SK-N-SH treated with all-trans-retinoic acid at 6 μM for 48 hours (cell line): ENCODE measurements around the gene DAB2IP.

ENCODE experiments used
- ATAC-seq: fragments of 200-7000 bp; cut with Tn5 transposase; 3 replicates; pipeline ENCODE4 v1.9.1; 2020; ENCODE audit warnings: mild to moderate bottlenecking, moderate library complexity
- ARNTL ChIP-seq: fragments of 450-650 bp; formaldehyde crosslinking; IDR thresholded peaks from 2 replicates; pipeline ENCODE4 v1.5.0; 2020; ENCODE audit warnings: low read depth, mild to moderate bottlenecking, moderate library complexity, borderline replicate concordance
- BACH2 ChIP-seq: fragments of 250-450 bp; sonication (Bioruptor Pico); IDR thresholded peaks from 2 replicates; pipeline ENCODE4 v1.9.0; 2021; ENCODE audit warnings: mild to moderate bottlenecking, borderline replicate concordance
- CSDC2 ChIP-seq: fragments of 250-450 bp; sonication (Bioruptor Pico); IDR thresholded peaks from 2 replicates; pipeline ENCODE4 v1.5.0; 2020; ENCODE audit warnings: mild to moderate bottlenecking, moderate library complexity
- ESRRG ChIP-seq: fragments of 250-450 bp; sonication (Bioruptor Pico); IDR thresholded peaks from 2 replicates; pipeline ENCODE4 v1.6.1; 2021; ENCODE audit warnings: mild to moderate bottlenecking
- GLIS3 ChIP-seq: fragments of 250-450 bp; sonication (Bioruptor Pico); IDR thresholded peaks from 2 replicates; pipeline ENCODE4 v1.5.0; 2020; ENCODE audit warnings: mild to moderate bottlenecking, moderate library complexity
- OSR1 ChIP-seq: fragments of 250-450 bp; sonication (Bioruptor Pico); IDR thresholded peaks from 2 replicates; pipeline ENCODE4 v1.8.0; 2022; ENCODE audit warnings: moderate library complexity, mild to moderate bottlenecking, inconsistent platforms
- PPARA ChIP-seq: fragments of 250-450 bp; sonication (Bioruptor Pico); IDR thresholded peaks from 2 replicates; pipeline ENCODE4 v1.5.0; 2020; ENCODE audit warnings: mild to moderate bottlenecking, borderline replicate concordance
- RARB ChIP-seq: fragments of 250-450 bp; sonication (Bioruptor Pico); IDR thresholded peaks from 2 replicates; pipeline ENCODE4 v1.8.0; 2021; ENCODE audit warnings: mild to moderate bottlenecking, moderate library complexity
- TCF4 ChIP-seq: fragments of 250-450 bp; sonication (Bioruptor Pico); IDR thresholded peaks from 2 replicates; pipeline ENCODE4 v1.8.0; 2021; ENCODE audit warnings: mild to moderate bottlenecking, moderate library complexity, borderline replicate concordance
- TOX ChIP-seq: fragments of 250-450 bp; sonication (Bioruptor Pico); IDR thresholded peaks from 2 replicates; pipeline ENCODE4 v1.8.0; 2021; ENCODE audit warnings: mild to moderate bottlenecking, moderate library complexity, borderline replicate concordance
- ZC3H10 ChIP-seq: fragments of 250-450 bp; sonication (Bioruptor Pico); IDR thresholded peaks from 2 replicates; pipeline ENCODE4 v1.5.1; 2021; ENCODE audit warnings: mild to moderate bottlenecking, moderate library complexity
- ZFP3 ChIP-seq: fragments of 250-450 bp; sonication (Bioruptor Pico); IDR thresholded peaks from 2 replicates; pipeline ENCODE4 v1.5.0; 2020; ENCODE audit warnings: mild to moderate bottlenecking, moderate library complexity
- ZNF565 ChIP-seq: fragments of 450-650 bp; formaldehyde crosslinking; conservative IDR thresholded peaks from 2 replicates; pipeline ENCODE4 v1.5.0; 2020; ENCODE audit warnings: low read depth, mild to moderate bottlenecking, moderate library complexity
- ZNF70 ChIP-seq: fragments of 450-650 bp; formaldehyde crosslinking; IDR thresholded peaks from 2 replicates; pipeline ENCODE4 v1.5.0; 2020; ENCODE audit warnings: mild to moderate bottlenecking, moderate library complexity
- ZNF8 ChIP-seq: fragments of 450-650 bp; formaldehyde crosslinking; IDR thresholded peaks from 2 replicates; pipeline ENCODE4 v1.5.0; 2020; ENCODE audit warnings: mild to moderate bottlenecking, moderate library complexity
- TF ChIP-seq, protein P1 (sequence below): fragments of 250-450 bp; sonication (Bioruptor Pico); IDR thresholded peaks from 2 replicates; pipeline ENCODE4 v1.5.1; 2020; ENCODE audit warnings: low read depth, mild to moderate bottlenecking, moderate library complexity
- TF ChIP-seq, protein P2 (sequence below): fragments of 250-450 bp; sonication (Bioruptor Pico); IDR thresholded peaks from 2 replicates; pipeline ENCODE4 v1.5.1; 2021; ENCODE audit warnings: mild to moderate bottlenecking, moderate library complexity
- TF ChIP-seq, protein P3 (sequence below): fragments of 250-450 bp; sonication (Bioruptor Pico); IDR thresholded peaks from 2 replicates; pipeline ENCODE4 v1.8.0; 2021; ENCODE audit warnings: low read depth, mild to moderate bottlenecking, moderate library complexity, borderline replicate concordance

Gene DAB2IP

DNA sequence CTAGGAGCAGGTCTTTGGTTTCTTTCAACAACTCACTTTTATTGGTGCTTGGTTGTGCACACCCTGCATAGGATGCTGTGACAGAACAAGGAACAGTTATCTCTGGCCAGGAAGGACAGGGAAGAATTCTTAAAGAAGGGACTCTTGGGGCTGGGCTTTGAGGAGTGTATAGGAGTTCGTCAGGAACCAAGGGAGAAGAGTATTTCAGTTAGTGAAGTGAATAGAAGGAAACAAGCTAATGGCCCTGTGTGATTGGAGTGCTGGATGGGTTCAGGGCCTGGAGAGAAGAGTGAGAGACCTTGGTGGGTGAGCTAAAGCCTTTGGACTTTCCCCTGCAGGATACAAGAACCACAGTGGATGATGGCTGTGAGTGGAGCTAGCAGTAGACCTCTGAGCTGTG, 32.2 kb downstream of the DAB2IP start:
- no peak for ATAC-seq
- TF ChIP-seq ZFP3 (CRISPR knock-in tag) (peak; percentile 99), ESRRG (no peak), BACH2 (CRISPR knock-in tag) (no peak)
- TF ChIP-seq, protein P1, sequence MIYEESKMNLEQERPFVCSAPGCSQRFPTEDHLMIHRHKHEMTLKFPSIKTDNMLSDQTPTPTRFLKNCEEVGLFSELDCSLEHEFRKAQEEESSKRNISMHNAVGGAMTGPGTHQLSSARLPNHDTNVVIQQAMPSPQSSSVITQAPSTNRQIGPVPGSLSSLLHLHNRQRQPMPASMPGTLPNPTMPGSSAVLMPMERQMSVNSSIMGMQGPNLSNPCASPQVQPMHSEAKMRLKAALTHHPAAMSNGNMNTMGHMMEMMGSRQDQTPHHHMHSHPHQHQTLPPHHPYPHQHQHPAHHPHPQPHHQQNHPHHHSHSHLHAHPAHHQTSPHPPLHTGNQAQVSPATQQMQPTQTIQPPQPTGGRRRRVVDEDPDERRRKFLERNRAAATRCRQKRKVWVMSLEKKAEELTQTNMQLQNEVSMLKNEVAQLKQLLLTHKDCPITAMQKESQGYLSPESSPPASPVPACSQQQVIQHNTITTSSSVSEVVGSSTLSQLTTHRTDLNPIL (CRISPR knock-in tag): no peak

DNA sequence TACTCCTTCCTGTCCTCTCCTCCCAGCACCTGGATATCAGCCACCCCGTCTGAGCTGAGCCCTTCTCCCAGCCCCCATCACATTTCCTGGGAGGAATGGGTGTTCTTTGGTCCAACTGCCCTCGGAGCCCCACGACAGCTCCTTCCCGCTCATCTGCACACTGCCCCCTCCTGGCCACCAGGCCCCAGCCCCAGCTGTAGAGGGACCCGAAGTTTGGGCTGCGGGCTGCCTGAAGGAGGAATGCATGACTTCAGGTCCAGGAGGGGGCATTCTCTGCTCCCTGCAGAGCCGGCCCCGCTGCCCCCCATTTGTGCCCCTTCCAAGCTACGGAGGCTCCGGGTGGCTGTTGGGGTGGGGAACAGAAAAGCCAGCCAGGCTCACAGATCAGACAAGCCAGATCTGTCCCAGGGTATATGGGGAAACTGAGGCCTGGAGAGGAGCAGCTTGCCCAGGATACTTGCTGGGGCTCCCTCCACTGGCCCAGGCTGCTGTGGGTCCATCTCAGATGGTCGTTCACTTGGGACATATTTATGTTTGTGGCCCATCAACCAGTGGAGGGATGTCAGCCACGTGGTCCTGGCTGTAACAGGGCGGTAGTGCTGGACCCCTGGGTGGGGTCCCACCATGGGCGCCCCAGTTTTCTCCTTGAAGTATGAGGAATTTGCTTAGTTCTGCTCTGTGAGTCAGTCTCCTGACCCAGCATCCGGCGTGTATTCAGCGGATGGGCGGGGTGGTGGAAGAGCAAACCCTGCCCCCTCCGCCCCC, 33.1 kb downstream of the DAB2IP start:
- peak; percentile 66 for ATAC-seq
- TF ChIP-seq ZNF565 (CRISPR knock-in tag) (no peak), PPARA (CRISPR knock-in tag) (no peak), ARNTL (CRISPR knock-in tag) (no peak), OSR1 (CRISPR knock-in tag) (no peak), ZNF70 (no peak), ESRRG (no peak), TOX (CRISPR knock-in tag) (no peak), RARB (no peak)
- TF ChIP-seq, protein P2, sequence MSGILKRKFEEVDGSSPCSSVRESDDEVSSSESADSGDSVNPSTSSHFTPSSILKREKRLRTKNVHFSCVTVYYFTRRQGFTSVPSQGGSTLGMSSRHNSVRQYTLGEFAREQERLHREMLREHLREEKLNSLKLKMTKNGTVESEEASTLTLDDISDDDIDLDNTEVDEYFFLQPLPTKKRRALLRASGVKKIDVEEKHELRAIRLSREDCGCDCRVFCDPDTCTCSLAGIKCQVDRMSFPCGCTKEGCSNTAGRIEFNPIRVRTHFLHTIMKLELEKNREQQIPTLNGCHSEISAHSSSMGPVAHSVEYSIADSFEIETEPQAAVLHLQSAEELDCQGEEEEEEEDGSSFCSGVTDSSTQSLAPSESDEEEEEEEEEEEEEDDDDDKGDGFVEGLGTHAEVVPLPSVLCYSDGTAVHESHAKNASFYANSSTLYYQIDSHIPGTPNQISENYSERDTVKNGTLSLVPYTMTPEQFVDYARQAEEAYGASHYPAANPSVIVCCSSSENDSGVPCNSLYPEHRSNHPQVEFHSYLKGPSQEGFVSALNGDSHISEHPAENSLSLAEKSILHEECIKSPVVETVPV (CRISPR knock-in tag): no peak
- TF ChIP-seq, protein P1 (CRISPR knock-in tag): no peak

DNA sequence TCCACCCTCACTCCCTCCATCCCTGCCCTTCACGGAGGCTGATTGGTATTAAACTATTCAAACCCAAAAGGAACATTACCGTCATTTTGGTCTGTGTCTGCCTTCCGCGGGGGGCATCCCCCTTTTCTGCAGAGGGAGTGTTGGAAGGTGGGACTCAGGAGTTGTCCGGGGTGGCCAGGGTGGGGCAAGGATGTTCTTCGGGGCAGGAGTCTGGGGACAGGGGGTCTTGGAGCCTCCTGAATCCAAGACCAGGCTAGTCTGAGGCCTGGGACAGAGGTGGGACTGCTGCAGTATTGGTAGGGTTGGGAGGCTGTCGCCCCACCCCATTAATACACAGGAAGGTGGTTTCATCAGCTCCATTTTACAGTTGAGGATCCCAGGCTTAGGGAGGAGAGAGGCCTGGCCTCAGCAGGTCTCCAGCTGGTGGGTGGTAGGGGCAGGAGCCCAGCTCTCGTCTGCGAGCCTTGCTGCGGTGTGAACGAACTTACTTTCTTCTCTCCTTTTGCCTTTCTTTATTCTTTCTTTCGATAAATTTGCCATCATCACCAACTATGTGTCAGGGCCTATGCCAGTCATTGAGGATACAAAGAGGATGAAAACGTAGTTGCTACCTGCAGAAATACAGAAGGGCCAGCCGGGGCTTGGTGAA, 33.8 kb downstream of the DAB2IP start:
- TF ChIP-seq, protein P2 (CRISPR knock-in tag): no peak
- TF ChIP-seq OSR1 (CRISPR knock-in tag) (no peak), ZC3H10 (CRISPR knock-in tag) (no peak), GLIS3 (CRISPR knock-in tag) (no peak), CSDC2 (CRISPR knock-in tag) (no peak), ZNF8 (CRISPR knock-in tag) (no peak), TCF4 (no peak), RARB (no peak)
- TF ChIP-seq, protein P3, sequence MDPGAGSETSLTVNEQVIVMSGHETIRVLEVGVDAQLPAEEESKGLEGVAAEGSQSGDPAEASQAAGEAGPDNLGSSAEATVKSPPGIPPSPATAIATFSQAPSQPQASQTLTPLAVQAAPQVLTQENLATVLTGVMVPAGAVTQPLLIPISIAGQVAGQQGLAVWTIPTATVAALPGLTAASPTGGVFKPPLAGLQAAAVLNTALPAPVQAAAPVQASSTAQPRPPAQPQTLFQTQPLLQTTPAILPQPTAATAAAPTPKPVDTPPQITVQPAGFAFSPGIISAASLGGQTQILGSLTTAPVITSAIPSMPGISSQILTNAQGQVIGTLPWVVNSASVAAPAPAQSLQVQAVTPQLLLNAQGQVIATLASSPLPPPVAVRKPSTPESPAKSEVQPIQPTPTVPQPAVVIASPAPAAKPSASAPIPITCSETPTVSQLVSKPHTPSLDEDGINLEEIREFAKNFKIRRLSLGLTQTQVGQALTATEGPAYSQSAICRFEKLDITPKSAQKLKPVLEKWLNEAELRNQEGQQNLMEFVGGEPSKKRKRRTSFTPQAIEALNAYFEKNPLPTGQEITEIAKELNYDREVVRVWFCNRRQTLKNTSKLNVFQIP: no peak
- TF ChIP-seq, protein P1 (CRISPR knock-in tag): no peak
- ATAC-seq: no peak
